HG02938 (cell line): ENCODE results near the gene LYZ.
"Not testable (repeated sequence)": the region's sequence is repeated elsewhere in the genome, so short reads cannot be mapped to it uniquely, and the experiment has no call there.

Source experiments
- ATAC-seq: cut with Tn5 transposase; IDR thresholded peaks from one replicate; pipeline ENCODE4 v1.9.1; 2021; ENCODE audit warnings: mild to moderate bottlenecking, moderate library complexity; ENCODE audit not compliant: unreplicated experiment

Gene LYZ

DNA sequence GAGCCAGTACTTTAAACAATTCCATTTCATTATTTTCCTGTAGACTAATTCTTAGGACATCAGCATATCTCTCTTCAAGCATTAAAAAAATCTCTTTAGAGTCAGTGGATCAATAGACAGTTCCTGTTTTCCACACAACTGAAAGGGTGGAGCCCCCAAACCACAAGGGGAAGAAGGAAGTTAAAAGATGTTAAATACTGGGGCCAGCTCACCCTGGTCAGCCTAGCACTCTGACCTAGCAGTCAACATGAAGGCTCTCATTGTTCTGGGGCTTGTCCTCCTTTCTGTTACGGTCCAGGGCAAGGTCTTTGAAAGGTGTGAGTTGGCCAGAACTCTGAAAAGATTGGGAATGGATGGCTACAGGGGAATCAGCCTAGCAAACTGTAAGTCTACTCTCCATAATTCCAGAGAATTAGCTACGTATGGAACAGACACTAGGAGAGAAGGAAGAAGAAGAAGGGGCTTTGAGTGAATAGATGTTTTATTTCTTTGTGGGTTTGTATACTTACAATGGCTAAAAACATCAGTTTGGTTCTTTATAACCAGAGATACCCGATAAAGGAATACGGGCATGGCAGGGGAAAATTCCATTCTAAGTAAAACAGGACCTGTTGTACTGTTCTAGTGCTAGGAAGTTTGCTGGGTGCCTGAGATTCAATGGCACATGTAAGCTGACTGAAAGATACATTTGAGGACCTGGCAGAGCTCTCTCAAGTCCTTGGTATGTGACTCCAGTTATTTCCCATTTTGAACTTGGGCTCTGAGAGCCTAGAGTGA lies at the start of gene LYZ:
Gene LYZ, plus strand, starts transcription at position 220 of the 777 bp plus-strand sequence. Its CDS starts 28 bp downstream, at position 248.
- no peak for ATAC-seq

DNA sequence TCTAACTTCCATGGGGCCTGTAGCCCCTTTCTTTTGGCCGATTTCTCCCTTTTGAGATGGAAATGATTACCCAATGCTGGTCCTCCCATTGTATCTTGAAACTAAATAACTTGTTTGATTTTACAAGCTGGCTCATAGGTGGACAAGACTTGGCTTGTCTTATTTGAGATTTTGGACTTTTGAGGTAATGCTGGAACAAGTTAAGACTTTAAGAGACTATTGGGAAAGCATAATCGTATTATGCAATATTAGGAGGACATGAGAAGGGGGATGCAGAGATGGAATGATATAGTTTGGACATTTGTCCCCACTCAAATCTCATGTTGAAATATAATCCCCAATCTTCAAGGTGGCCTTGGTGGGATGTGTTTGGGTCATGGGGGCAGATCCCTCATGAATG lies 49.2 kb upstream of the LYZ start:
- no peak for ATAC-seq

DNA sequence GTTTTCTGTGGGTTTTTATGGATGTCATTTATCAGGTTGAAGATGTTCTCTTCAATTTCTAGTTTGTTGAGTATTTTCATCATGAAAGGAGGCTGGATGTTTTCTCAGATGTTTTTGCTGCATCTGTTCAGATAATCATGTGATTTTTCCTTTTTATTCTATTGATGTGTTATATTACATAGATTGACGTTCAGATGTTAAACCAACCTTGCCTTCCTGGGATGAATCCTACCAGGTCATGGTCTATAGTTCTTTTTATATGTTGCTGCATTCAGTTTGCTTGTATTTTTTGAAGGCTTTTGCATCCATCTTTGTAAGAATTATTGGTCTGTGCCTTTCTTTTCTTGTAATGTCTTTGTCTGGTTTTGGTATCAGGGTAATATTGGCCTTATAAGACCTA lies 43.9 kb upstream of the LYZ start:
- ATAC-seq: no peak

DNA sequence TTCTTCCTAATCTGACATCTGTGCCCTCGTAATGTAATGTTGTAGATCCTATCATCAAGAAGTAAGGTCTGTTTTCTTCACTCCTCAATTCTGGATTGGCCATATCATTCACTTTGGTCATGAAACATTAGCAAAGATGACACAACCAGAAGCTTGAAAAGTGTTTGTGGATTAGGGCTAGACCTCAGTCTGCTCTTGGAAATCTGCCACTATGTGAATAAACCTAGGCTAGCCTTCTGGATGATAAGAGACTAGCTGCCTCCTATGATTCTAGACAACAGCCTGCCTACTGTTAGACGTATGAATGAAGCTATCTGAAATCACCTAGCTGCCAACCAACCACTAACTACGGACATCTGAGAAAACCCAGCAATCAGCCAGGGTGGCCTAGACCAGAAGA lies 38.7 kb upstream of the LYZ start:
- ATAC-seq: no peak

DNA sequence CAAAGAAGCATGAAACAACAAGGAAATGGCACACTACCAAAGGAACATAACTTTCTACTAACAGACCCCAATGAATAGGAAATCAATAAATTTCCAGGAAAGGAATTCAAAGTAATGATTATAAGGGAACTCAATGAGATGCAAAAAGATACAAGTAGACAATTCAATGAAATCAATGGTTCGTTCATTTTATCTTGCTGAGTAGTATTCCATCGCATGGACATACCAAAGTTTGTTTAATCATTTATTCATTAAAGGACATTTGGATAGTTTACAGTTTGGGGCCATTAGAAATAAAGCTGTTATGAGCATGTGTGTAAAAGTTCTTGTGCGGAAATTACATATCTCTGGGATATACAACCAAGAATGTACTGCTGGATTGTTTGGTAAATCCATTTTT lies 35.0 kb upstream of the LYZ start:
- no peak for ATAC-seq

DNA sequence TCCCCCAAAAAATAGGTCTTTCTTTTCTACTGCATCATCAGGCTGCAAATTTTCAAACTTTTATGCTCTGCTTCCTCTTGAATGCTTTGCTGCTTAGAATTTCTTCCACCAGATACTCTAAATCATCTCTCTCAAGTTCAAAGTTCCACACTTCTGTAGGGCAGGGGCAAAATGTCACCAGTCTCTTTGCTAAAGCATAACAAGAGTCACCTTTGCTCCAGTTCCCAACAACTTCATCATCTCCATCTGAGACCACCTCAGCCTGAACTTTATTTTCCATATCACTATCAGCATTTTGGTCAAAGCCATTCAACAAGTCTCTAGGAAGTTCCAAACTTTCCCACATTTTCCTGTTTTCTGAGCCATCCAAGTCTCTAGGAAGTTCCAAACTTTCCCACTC lies 31.4 kb upstream of the LYZ start:
- not testable (repeated sequence) for ATAC-seq

DNA sequence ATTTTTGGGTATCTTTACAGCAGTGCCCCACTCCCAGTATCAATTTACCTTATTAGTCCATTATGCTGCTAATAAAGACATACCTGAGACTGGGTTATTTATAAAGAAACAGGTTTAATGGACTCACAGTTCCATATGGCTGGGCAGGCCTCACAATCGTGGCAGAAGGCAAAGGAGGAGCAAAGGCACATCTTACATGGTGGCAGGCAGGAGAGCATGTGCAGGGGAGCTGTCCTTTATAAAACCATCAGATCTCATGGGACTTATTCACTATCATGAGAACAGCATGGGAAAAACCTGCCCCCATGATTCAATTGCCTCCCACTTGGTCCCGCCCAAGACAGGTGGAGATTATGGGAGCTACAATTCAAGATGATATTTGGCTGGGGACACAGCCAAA lies 30.9 kb upstream of the LYZ start:
- not testable (repeated sequence) for ATAC-seq

DNA sequence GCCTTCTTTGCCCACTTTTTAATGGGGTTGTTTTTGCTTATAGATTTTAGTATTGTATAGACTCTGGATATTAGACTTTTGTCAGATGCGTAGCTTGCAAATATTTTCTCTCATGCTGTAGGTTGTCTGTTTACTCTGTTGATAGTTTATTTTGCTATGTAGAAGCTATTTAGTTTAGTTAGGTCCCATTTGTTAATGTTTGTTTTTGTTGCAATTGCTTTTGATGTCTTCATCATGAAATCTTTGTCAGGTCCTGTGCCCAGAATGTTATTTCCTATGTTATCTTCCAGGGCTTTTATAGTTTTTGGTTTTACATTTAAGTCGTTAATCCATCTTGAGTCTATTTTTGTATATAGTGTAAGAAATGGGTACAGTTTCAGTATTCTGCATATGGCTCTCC lies 30.0 kb upstream of the LYZ start:
- ATAC-seq: no peak

DNA sequence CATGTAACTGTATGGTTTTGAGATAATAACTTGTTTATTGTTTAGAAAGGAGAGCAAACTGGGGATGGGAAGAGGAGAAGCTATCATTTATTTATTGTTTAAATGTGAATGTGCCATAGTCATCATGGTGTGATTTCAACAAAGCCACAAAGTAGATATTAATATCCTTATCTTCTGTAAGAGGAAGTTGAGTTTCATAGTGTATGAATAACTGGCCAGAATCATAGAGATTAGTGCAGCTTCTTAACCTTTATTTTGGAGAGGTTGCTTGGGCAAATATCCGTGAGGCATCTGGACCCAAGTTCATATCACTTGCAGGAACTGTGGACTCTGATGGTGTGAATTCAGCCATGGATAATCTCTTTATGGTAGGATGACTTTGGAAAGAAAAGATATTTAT lies 26.8 kb upstream of the LYZ start:
- no peak for ATAC-seq

DNA sequence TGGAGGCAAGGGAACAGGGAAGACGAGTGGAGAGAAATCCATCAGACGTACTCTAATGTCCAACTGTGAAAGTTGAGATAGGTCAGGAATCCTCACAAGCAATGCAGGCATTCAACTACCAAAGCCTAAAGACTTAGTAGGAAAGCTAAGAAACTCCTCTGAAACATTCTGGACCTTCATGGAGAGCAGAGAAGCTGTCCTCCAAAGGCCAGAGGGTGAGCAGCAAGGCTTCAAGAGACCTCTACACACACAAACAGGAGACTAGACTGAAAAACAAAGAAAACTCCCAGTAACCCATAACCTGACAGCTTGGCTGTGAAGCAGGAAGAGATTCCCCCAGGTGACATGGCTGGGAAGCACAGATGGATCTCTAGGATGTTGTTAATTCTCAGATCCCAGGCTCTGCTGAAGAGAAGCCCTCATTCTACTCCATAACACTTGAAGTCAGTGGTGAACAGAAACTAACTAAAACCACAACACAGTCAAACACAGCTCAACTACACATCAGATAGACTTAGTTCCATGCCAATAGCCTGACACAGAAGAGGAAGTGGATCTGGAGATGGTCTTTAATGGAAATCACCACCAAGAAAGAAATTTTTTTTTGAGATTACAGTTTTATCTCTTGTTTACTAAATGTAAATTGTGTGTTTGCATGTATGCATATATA lies 23.2 kb upstream of the LYZ start:
- ATAC-seq: peak; percentile 97

DNA sequence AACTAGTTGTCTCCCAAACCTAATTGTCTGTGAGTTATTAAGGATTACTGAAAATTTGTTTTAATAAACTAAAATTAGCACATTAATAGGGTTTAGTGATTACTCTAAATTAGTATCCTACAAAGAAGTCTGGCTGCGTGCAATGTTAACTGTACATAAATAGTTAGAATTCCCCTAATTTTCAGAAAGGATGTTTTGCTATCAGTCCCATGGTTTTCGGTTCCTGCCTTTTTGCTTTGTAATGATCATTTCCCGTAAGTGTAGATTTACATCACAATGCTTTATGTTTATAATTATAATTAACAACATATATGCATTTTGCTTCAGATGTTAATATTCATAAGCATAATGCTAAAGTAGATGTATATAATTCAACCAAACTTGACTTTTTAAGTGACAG lies 19.8 kb upstream of the LYZ start:
- ATAC-seq: no peak

DNA sequence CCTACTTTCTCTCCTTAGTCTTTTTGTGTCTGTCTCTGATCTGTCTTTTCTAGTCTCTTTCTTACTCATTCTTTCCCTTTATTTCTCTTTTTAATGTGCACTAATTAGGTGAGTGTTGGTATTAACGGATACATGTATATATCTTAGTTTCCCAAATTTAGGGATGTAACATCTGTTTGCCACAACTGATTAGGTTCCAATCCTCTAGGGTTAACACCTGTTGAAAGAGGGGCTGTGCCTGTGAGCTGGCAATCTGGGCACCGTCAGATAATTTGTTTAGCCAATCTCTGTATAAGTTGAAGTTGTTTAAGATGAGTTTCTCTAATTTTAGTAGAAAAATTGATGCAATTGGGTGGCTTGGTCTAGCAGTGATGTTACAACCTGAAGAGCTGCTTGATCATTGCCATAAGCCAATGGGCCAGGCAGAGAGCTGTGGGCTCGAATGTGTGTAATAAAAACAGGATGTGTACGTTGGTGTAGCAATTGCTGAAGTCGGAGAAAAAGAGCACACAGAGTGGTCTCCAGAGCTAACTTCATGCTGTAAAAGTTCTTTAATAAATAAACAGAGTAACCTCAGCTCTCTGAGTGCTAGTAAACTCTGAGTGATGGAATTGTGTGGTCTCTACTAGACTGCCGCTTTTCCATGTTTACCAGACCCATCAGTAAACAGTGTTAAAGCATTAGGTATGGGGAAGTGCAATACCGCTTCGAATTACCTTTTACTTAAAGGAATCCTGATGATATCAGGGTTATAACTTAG lies 18.3 kb upstream of the LYZ start:
- ATAC-seq: no peak

DNA sequence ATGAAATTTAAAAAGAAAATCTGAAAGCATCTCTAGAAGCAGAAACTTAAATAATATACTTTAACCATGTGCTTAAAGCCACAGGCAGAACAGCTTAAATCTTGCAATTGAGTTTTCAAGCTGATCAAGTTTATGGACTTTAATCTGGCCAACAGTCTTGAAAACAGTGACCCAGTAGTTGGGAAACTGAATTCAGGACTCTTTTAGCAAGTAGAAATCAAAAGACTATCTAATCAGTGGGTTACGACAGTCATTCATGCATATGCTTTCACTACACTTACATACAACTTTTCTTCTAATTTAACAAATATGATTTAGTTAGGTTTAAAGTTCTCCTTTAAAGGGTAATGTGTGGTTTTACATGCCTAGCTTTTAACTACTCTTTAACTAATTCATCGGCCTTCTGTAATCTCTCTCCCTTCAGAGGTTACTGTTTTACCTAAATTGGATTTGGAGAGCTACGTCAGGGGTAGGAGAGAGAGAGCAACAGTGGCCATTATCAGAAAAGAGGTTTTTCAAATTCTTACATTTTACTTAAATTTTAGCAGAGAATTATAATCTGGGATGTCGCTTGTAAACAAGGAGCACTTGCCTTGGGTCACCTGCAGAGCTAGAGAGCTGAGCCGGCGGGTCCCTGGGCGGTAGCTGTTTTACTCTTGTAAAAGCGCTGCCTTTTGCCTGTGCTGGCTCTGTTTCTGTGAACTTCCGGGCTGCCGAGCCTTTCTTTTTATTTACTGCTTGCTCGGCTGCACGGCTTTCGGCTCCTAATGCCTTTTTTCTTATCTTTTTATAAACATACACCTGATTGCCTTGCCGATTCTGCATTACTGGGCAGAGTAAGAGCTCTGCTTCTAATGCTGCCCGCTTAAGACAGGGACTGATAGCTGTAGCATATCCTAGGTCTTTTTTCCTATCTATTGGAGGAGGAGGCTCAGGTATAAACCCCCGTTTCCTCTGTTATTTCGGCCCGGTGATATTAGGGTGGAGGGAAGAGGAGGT lies 17.4 kb upstream of the LYZ start:
- peak; percentile 70 for ATAC-seq

DNA sequence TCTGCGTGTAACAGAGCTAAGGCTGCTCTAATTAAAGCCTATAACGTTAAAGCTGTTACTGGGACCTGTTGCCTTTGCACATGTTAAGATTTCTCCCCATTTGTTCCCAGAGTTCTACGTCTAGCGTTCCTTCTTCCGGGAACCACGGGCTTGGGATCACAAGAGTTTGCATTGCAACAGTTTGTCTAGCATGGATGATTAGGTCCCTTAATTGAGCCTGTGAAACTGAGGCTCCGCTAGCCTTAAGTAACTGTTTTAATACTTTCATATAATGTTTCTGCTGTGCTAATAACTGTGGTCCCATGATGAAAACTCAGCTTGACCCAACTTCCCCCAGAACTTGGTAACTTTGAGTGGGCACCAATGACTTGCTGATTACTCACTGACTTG lies 16.7 kb upstream of the LYZ start:
- ATAC-seq: peak; percentile 5

DNA sequence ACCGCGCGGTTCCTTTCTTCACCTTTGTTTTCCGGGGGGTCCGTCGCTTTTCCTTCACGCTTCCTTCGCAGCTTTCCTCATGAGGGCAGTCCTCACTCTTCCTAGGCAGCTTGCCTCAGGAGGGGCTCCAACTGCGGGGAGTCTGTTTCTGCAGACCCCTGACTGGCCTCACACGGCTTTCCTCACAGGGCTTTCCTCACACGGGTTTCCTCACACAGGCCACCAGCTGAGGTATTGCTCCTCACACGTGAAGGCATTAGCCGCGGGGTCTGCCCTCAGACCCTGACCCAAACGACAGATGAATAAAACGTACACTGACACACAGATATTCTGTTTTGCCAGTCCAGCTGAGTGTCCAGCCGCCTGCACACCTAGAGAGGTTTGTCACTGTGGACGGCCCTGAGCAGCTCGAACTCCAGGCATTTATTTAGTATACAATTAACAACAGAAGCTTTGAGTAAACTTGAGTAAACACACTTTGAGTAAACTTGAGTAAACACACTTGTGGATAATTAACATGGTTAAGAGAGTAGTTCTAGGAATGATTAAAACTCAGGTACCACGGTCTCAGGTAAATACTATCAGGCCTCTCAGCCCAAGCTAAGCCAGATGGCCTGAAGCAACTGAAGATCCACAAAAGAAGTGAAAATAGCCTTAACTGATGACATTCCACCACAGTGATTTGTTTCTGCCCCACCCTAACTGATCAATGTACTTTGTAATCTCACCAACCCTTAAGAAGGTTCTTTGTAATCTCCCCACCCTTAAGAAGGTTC lies 16.1 kb upstream of the LYZ start:
- no peak for ATAC-seq

DNA sequence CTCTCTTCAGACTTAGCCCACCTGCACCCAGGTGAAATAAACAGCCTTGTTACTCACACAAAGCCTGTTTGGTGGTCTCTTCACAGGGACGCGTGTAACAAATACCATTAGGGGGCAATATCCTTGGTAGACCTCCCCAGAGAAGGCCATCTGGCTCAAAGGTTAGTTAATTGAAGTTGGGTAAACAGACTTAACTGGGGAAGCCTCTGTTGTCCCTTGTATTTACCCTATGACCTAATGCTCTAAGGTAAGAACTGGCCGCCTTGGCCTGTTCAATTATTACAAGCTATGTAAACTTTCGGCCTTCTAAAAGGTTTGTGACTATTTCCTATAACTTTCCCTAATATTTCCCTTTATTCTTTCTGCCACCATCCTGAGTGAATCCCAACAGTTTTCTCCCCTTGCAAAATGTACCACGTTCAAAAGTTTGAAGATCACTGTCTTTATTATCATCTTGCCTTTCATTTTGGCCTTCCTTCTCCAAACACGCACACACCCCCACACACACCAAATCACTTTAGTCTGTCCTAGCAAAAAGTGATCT lies 15.3 kb upstream of the LYZ start:
- no peak for ATAC-seq

DNA sequence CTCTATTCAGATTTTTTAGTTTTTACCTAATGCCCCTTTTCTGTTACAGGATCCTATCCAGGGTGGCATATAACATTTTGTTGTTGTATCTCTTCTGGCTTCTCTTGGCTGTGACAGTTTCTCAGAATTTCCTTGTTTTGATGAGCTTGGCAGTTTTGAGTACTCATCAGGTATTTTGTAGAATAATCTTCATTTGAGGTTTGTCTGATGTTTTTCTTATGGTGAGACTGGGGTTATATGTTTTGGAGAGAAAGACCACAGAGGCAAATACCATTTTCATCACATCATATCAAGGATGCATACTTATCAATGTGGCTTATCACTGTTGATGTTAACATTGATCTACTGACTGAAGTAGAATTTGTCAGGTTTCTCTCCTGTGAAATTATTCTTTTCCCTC lies 14.0 kb upstream of the LYZ start:
- ATAC-seq: no peak

DNA sequence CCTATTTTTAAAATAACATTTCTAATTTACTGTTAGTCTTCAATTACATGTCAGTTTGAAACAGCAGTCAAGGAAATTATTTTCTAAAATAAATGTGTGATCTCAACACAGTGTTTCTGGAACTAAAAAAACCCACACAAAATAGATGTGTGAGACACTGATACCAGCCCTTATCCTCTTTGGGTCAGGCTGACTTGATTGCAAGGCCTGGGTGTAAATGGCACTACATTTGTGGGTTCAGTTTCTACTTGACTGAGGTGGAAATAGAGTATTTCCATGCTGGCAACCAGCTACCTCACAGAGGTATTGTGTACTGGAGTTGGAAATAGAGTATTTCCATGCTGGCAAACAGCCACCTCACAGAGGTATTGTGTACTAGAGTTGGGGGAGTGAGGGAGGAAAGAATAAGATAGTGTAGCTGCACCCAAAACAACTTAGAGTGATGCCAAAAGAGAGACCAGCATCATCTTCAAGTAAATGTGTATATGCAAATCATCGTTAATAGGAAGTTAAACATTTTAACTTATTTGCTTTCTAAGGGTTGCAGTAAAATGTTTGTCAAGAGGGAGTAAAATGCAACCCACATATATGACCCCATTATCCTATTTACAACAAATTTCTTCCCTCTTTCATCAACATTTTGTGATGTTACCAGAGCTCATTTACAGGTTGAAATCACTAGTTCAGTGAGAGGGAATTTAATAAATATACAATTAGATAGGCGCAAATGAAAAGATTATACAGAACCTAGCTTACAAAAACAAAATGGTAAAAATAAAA lies 10.7 kb upstream of the LYZ start:
- no peak for ATAC-seq
